GM12864 (cell line): Measurements from ENCODE around the gene CCL15.
"Not testable (repeated sequence)": the region's sequence is repeated elsewhere in the genome, so short reads cannot be mapped to it uniquely, and the experiment has no call there.

Experiments used
- DNase-seq: peaks from one replicate; pipeline ENCODE4 v3.0.0-alpha.2; 2011; ENCODE audit warnings: low read depth
- H3K4me3 ChIP-seq: 2 replicates; pipeline ENCODE4 v1.5.1; 2011; ENCODE audit warnings: mild to moderate bottlenecking, low read depth, low read length, control low read depth
- TF ChIP-seq, protein P1 (sequence below): IDR thresholded peaks from 2 replicates; pipeline ENCODE4 v1.5.1; 2011; ENCODE audit warnings: low read depth, mild to moderate bottlenecking, moderate library complexity, low read length, control low read depth, inconsistent platforms; ENCODE audit errors: missing control alignments

The CCL15 gene

DNA sequence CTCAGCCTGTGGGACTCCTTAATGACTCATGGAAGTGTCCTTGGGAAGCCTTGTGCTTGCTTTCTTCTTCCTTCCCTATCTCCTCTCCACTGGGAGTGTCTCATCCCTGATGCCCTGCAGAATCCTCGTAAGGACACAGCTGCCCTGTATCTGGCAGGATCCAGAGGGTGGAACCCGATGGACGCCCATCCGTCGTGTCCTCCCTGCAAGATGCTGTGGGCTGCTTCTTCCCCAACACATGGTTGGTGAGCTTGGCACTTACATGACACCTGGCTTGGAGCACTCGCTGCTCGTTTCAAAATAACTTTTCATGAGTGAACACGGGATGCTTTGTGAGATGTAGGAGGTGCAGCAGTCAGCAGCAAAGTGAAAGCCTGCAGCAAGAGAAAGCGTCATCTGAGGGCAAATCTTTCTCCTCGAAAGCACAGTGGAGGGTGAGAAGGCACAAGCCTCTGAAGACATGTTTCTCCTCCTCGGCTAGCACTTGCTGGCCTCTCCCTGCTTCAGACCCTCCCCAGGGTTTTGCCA is 3.3 kb downstream of the CCL15 start:
- no peak overlapping the region for H3K4me3 ChIP-seq
- TF ChIP-seq, protein P1, sequence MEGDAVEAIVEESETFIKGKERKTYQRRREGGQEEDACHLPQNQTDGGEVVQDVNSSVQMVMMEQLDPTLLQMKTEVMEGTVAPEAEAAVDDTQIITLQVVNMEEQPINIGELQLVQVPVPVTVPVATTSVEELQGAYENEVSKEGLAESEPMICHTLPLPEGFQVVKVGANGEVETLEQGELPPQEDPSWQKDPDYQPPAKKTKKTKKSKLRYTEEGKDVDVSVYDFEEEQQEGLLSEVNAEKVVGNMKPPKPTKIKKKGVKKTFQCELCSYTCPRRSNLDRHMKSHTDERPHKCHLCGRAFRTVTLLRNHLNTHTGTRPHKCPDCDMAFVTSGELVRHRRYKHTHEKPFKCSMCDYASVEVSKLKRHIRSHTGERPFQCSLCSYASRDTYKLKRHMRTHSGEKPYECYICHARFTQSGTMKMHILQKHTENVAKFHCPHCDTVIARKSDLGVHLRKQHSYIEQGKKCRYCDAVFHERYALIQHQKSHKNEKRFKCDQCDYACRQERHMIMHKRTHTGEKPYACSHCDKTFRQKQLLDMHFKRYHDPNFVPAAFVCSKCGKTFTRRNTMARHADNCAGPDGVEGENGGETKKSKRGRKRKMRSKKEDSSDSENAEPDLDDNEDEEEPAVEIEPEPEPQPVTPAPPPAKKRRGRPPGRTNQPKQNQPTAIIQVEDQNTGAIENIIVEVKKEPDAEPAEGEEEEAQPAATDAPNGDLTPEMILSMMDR = no peak
- DNase-seq = no peak

DNA sequence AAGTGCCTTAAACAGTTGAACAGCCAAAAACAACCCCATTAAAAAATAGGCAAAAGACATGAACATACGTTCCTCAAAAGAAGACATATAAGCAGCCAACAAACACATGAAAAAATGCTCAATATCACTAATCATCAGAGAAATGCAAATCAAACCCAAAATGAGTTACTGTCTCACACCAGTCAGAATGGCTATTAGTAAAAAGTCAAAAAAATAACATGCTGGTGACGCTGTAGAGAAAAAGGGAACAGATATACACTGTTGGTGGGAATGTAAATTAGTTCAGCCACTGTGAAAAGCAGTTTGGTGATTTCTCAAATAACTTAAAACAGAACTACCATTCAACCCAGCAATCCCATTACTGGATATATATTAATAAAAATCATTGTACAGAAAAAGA is 6.0 kb downstream of the CCL15 start:
- DNase-seq = peak; percentile 34
- not testable (repeated sequence) for H3K4me3 ChIP-seq

DNA sequence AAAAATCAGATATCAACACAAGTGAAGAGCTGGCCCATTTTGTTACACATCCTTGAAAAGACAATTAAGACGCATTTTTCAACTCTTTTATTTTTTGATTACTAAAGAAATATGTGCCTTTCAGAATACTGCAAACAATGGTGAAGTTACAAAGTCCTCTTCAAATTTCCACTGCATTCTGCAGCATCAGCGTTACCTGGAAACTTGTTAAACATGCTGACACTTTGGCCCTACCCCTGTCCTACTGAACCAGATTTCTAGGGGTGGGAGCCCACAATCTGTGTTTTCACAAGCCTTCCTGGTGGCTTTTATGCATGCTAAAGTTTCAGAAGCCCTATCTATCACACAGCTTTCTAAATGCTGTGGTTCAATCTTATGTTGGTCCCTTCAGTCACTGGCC is 10.3 kb downstream of the CCL15 start:
- no peak for DNase-seq
- TF ChIP-seq, protein P1 = no peak
- no peak overlapping the region for H3K4me3 ChIP-seq

DNA sequence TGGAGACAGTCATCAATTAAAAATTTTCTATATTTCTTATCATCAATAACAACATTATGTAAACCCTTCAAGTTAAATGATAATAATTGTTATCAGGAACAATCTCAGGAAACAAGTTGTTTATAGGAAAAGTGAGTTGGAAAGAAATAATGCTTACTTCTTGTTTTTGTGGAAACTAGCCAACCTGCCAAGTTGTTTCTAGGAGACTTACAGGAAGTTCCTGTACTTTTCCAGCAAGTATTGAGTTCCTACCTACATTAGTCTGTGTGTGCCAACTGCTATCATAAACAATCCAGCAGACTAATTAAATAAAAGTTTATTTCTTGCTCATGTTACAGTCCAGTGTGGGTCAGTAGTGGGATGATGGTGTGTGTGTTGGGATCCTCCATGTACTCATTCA is 13.2 kb downstream of the CCL15 start:
- TF ChIP-seq, protein P1 = no peak
- DNase-seq = no peak
- no peak overlapping the region for H3K4me3 ChIP-seq

DNA sequence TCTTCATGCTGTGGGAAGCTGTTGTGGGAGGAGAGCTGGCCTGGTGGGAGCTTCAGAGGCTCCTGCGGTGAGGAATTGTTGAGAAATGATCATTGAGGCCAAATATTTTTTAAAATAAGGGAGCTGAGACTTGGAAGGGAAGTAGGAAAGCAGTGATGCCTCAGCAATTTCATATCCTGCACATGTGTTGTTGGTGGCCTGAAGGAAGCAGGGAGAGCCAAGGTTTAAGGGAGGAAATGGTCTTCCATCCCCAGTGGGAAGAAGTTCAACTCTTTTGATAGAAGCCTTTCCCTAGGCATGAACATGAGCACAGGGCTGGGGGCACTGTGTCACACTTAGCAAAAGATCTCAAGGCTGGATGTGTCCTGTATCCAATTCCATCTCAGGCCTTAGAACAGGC is 14.7 kb downstream of the CCL15 start, which contains the start of gene CCL14:
Gene CCL14, minus strand, starts transcription at position 87 of the 400 bp plus-strand sequence. Its CDS starts 80 bp downstream, at position 7.
- no peak within 1 kb of the TSS for H3K4me3 ChIP-seq
- TF ChIP-seq, protein P1 = no peak
- no peak for DNase-seq

DNA sequence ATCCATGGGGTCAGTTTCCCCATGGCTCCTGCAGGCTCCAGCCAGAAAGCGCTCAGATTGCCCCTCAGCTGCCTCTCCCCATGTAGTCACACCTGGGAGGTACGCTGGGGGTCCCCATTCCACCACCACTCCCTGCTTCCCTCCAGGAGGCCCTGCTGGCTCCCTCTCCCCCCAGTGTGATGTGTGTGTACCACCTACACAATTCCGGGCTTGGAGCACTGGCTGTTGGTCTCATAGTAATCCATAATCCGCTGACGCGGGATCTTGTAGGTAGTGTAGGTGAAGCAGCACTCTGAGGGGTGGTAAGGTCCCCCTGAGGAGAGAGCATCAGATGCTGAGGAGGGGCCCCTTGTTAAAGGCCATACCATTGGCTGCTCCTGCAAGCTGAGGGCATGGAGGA is 17.2 kb downstream of the CCL15 start:
- no peak for DNase-seq
- H3K4me3 ChIP-seq = no peak overlapping the region
- TF ChIP-seq, protein P1 = no peak

DNA sequence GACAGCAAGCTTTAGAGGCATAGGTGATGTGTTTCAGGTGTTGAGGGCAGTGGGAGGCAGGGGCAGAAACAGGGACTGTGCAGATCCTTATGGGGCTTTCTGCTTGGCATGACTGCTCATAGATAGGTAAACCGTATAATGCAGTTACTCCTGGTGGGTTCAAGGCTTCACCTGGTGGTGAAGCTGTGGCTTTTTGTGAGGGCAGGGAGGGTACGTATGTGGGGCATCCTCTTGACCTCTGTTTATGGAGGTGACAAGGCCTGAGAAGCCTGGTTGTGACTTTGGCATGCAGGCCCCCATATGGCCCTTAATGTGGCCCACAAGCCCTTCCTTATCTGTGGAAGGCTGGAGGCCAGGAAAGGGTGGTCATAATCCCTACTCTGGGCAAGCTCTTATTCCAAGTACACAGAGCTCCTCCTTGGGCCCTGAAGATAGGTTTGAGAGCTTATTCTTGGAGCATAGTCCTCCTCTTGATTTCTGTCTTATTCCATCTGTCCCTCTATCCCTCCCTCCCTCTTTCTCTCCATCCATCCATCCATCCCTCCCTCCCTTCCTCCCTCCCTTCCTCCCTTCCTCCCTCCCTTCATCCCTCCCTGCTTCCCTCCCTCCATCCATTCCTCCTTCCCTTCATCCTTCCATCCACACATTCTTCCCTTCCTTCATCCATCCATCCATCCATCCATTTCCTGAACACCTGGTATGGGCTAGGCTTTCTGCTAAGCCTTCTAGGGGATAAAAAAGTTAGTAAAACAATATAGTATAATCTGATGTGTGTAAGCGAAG is 18.8 kb downstream of the CCL15 start:
- TF ChIP-seq, protein P1 = no peak
- no peak overlapping the region for H3K4me3 ChIP-seq
- no peak for DNase-seq
